DND-41 (cell line): ENCODE results near the gene NOX1.

Experiments
- EZH2 ChIP-seq: IDR thresholded peaks from 3 replicates; pipeline ENCODE4 v1.6.1; 2012; ENCODE audit warnings: borderline replicate concordance, low read depth, mild to moderate bottlenecking, moderate library complexity, low read length, inconsistent platforms; ENCODE audit not compliant: severe bottlenecking
- TF ChIP-seq, protein P1 (sequence below): IDR thresholded peaks from 2 replicates; pipeline ENCODE4 v1.5.1; 2012; ENCODE audit warnings: borderline replicate concordance, low read length, moderate library complexity, mild to moderate bottlenecking; ENCODE audit not compliant: poor library complexity, severe bottlenecking; ENCODE audit errors: extremely low read depth

DNA sequence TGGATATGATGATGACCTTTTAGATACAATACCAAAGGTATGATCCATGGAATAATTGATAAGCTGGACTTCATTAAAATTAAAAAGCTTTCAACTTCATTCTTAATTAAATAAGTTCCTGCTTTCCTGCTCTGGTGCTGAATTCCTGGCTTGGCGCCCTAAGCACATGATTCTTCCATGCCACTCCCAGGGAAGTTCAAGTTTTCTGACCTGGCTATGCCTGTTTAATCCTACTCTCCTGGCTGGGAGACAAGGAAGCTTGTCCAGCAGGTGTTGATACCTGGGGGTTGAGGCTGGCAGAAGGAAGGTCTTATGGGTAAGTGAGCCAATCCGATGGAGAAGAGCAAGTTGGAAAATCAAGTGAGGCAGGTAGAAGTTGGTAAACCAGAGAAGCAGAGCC lies 30.3 kb upstream of the NOX1 start:
- TF ChIP-seq, protein P1, sequence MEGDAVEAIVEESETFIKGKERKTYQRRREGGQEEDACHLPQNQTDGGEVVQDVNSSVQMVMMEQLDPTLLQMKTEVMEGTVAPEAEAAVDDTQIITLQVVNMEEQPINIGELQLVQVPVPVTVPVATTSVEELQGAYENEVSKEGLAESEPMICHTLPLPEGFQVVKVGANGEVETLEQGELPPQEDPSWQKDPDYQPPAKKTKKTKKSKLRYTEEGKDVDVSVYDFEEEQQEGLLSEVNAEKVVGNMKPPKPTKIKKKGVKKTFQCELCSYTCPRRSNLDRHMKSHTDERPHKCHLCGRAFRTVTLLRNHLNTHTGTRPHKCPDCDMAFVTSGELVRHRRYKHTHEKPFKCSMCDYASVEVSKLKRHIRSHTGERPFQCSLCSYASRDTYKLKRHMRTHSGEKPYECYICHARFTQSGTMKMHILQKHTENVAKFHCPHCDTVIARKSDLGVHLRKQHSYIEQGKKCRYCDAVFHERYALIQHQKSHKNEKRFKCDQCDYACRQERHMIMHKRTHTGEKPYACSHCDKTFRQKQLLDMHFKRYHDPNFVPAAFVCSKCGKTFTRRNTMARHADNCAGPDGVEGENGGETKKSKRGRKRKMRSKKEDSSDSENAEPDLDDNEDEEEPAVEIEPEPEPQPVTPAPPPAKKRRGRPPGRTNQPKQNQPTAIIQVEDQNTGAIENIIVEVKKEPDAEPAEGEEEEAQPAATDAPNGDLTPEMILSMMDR, result no peak
- no peak for TF ChIP-seq EZH2
